Right lobe of liver (tissue), 6 donors: ENCODE measurements around the gene FAM32A. TPM values are rescaled to one million over a fixed set of nuclear protein-coding genes. Genes with fewer than 3 reads are reported as not detected.

ENCODE experiments used
- ATAC-seq, 4 donors: fragments of 200-7000 bp; cut with Tn5 transposase; one replicate each; pipeline ENCODE4 v1.9.1; 2020; ENCODE audit warnings: mild to moderate bottlenecking in 4 of 4, moderate library complexity in 4 of 4
- DNase-seq, 3 donors: peaks; one replicate each; pipeline ENCODE4 v3.0.0-alpha.2; 2020
- H3K27ac ChIP-seq, 3 donors: fragments of 200-600 bp; one replicate each; pipeline ENCODE4 v1.8.0; 2022
- H3K27me3 ChIP-seq, 2 donors: fragments of 200-600 bp; one replicate each; pipeline ENCODE4 v1.8.0; 2022
- H3K36me3 ChIP-seq, 4 donors: fragments of 200-600 bp; sonication (generic) in 1 of 4; one replicate each; pipeline versions ENCODE4 v1.5.1 to v1.8.0; 2017 to 2022; ENCODE audit warnings: control low read depth in 1 of 4
- H3K4me1 ChIP-seq, 4 donors: fragments of 200-600 bp; sonication (generic) in 1 of 4; one replicate each; pipeline versions ENCODE4 v1.5.1 to v1.8.0; 2017 to 2022; ENCODE audit warnings: control low read depth in 1 of 4
- H3K4me3 ChIP-seq, 3 donors: fragments of 200-600 bp; one replicate each; pipeline ENCODE4 v1.8.0; 2022
- H3K9me3 ChIP-seq, 4 donors: fragments of 200-600 bp; sonication (generic) in 1 of 4; one replicate each; pipeline versions ENCODE4 v1.5.1 to v1.8.0; 2017 to 2022; ENCODE audit warnings: control low read depth in 1 of 4
- POLR2A ChIP-seq: fragments of 450-650 bp; IDR thresholded peaks from one replicate; pipeline ENCODE4 v1.6.1; 2017; ENCODE audit warnings: antibody characterized with exemption, mild to moderate bottlenecking
- WGBS: methylation state at CpG from one replicate; pipeline ENCODE4 v1.1.6; 2018; ENCODE audit warnings: low coverage, low lambda C conversion rate; ENCODE audit not compliant: insufficient coverage; ENCODE audit errors: missing lambda C conversion rate; 5-methylcytosine and 5-hydroxymethylcytosine counted together
- intact Hi-C, 2 donors: fragments of 100-400 bp; cut with DNase I; formaldehyde crosslinking; loops; one replicate each; pipeline versions ENCODE4 v1.11.2 to v1.14.1; 2022
- total RNA-seq, 6 experiments: library from RNA; depleted of rRNA in 2 of 6; stranded (reverse); fragments of >200 nt in 2 of 6; fragmentation: NEBNext Ultra II Directional in 3 of 6; extraction: Animal tissue kit (Norgen Biotek cat#: 25700) in 3 of 6; gene quantifications; one replicate each; pipeline versions ENCODE4 v1.1.0 to v1.2.4, GENCODE V29; 2016 to 2023
- TF ChIP-seq, protein P1 (sequence below), 4 donors: fragments of 200-600 bp in 3 of 4; fragments of 450-650 bp in 1 of 4; IDR thresholded peaks; one replicate each; pipeline versions ENCODE4 v1.5.1 to v1.8.0; 2016 to 2022; ENCODE audit warnings: antibody characterized with exemption in 4 of 4, mild to moderate bottlenecking in 2 of 4
- donor health status: DM: no; HTN: yes; CAD: no.
- donor health status: DM: no; HTN: no; CAD: no.
- donor health status: DM: no; HTN: no; CAD: no.
- donor health status: DM: no; HTN: yes; CAD: no.
- donor health status: DM: no; HTN: yes; CAD: no.

FAM32A gene
- total RNA-seq, 6 experiments from 2014 or later: 32.1 to 65.8 (median 37.5) TPM

DNA sequence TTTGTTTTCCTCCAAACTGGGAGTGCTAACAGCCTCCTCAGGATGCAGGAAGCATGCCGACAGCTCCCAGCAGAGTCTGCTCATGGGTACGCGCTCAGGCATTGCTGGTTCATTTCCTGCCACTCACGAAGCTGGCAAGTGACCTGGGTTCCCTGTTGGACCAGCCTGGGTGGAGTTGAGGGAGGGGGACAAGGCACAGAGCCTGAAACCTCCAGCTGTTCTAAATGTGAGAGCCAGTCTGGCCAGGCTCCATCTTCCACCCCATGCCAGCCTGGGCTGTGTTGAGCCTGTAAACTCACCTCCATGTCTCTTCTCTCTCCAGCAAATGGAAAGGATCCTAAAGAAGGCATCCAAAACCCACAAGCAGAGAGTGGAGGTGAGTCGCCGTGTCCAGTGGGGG is 5.0 kb downstream of the FAM32A start:
- no peak overlapping the region for H3K27ac ChIP-seq
- H3K9me3 ChIP-seq: no peaks in the 10 kb centered on the region
- H3K36me3 ChIP-seq: peaks cover 7 to 40% (median 16%) of the 10 kb centered on the region in 4 donors
- H3K4me1 ChIP-seq: peaks cover 0 to 6% (median 2%) of the 10 kb centered on the region in 4 donors
- no peaks in the 10 kb centered on the region for H3K27me3 ChIP-seq
- ATAC-seq: no peak
- no peak overlapping the region for H3K4me3 ChIP-seq
- TF ChIP-seq, protein P1, sequence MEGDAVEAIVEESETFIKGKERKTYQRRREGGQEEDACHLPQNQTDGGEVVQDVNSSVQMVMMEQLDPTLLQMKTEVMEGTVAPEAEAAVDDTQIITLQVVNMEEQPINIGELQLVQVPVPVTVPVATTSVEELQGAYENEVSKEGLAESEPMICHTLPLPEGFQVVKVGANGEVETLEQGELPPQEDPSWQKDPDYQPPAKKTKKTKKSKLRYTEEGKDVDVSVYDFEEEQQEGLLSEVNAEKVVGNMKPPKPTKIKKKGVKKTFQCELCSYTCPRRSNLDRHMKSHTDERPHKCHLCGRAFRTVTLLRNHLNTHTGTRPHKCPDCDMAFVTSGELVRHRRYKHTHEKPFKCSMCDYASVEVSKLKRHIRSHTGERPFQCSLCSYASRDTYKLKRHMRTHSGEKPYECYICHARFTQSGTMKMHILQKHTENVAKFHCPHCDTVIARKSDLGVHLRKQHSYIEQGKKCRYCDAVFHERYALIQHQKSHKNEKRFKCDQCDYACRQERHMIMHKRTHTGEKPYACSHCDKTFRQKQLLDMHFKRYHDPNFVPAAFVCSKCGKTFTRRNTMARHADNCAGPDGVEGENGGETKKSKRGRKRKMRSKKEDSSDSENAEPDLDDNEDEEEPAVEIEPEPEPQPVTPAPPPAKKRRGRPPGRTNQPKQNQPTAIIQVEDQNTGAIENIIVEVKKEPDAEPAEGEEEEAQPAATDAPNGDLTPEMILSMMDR (IDR thresholded peaks at IDR 0.05): no peak
- TF ChIP-seq POLR2A: no peak
- 72% methylated on average over 3 of the region's 6 CpGs for WGBS
- no peak for DNase-seq
- intact Hi-C loops: no loop called here

DNA sequence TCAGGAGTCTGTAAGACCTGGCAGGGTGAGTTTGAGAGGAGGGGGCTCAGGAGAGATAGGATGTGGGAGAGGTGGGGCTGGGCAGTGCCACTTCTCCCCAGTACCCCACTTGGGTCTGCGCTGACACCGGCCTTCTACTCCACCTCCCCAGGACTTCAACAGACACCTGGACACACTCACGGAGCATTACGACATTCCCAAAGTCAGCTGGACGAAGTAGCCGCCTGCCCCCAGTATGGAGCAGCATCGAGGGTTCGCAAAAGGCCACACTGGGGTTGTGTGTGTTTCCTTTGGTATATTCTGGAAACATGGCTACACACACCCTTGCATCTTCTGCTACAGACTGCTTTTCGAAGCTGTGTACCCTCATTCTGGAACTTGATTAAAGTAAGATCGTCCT is 5.5 kb downstream of the FAM32A start:
- ATAC-seq: no peak
- Histone ChIP-seq H3K27ac (no peak overlapping the region), H3K4me3 (no peak overlapping the region), H3K4me1 (peaks cover 0 to 6% (median 3%) of the 10 kb centered on the region in 4 donors), H3K27me3 (no peaks in the 10 kb centered on the region), H3K9me3 (no peaks in the 10 kb centered on the region), H3K36me3 (peaks cover 7 to 40% (median 16%) of the 10 kb centered on the region in 4 donors)
- TF ChIP-seq, protein P1 (IDR thresholded peaks at IDR 0.05): no peak
- TF ChIP-seq POLR2A: no peak
- intact Hi-C loops: no loop called here
- 89% methylated on average over 4 of the region's 10 CpGs for WGBS
- no peak for DNase-seq

DNA sequence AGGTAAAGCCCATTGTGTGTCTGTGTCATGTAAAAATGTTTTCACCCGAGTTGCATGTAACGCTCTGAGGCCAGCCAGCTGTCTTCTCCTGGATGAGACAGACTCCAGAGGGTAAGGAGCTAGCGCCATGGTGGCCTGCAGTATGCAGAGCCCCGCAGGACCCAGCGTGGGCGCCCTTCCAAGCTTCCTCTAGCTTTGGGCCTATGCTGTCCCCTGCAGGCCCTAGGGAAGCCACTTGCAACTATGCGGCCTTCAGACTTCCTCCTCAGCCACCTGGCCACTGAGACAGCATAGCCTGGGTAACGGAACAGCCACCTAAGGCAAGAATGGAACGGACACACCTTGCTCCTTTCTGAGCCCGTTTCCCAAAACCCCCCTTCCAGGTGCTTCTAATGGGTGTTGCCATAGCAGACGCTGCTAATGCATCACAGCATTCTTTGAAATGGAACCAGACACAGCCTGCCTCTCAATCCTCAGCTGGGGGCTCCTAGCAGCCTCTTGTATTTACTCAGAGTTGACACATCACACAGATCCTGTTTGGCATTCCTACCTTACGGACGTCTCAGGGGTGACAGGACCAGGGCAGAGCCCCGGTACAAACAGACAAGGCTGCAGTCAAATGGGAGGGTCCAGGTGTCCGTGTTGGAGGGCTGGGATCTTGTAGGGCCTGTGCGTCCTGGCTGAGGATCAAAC is 6.2 kb downstream of the FAM32A start:
- 69% methylated on average over 9 of the region's 16 CpGs for WGBS
- intact Hi-C loops: no loop called here
- no peak for DNase-seq
- Histone ChIP-seq H3K4me1 (peaks cover 0 to 7% (median 3%) of the 10 kb centered on the region in 4 donors), H3K27me3 (no peaks in the 10 kb centered on the region), H3K4me3 (no peak overlapping the region), H3K27ac (no peak overlapping the region), H3K9me3 (no peaks in the 10 kb centered on the region), H3K36me3 (peaks cover 7 to 40% (median 16%) of the 10 kb centered on the region in 4 donors)
- ATAC-seq: peak in 1 of 4 donors; percentile 27
- TF ChIP-seq, protein P1 (IDR thresholded peaks at IDR 0.05): no peak
- TF ChIP-seq POLR2A: no peak

DNA sequence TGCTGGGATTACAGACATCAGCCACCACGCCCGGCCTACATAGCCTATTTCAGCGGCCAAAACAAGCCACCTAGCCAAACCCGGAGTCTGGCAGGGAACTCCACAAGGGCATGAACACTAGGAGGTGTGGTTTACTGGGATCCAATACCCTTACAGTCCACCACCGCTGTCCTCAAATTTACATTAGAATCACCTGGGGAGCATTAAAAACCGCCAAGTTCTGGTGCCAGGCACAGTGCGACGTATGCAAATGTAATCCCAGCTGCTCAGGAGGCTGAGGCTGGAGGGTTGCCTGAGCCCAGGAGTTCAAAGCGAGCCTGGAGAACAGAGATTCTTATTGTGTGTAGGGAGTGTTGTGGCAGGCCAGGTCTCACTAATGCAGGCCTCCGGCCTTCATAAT is 8.3 kb downstream of the FAM32A start:
- intact Hi-C loops: no loop called here
- TF ChIP-seq POLR2A: no peak
- TF ChIP-seq, protein P1 (IDR thresholded peaks at IDR 0.05): no peak

More for the DNA sequence above, 8.3 kb downstream of the FAM32A start:
- Histone ChIP-seq H3K4me1 (peaks cover 0 to 17% (median 7%) of the 10 kb centered on the region in 4 donors), H3K9me3 (no peaks in the 10 kb centered on the region), H3K27me3 (no peaks in the 10 kb centered on the region), H3K27ac (no peak overlapping the region), H3K4me3 (no peak overlapping the region), H3K36me3 (peaks cover 7 to 36% (median 14%) of the 10 kb centered on the region in 4 donors)
- WGBS: 70% methylated on average over 8 of the region's 10 CpGs
- ATAC-seq (no peak), DNase-seq (no peak)
